Measurements from ENCODE around the gene DDX39B. TPM values are rescaled to one million over a fixed set of nuclear protein-coding genes. Genes with fewer than 3 reads are reported as not detected.

The DDX39B gene
- total RNA-seq, 1 experiment from 2014 or later, result 813 TPM

- H2AK5ac ChIP-seq (ENCODE audit: insufficient read length, low read length), result no peak overlapping the region
- no peak overlapping the region for H4K5ac ChIP-seq (ENCODE audit: insufficient read length, low read depth, low read length)
- TF ChIP-seq, protein P1, sequence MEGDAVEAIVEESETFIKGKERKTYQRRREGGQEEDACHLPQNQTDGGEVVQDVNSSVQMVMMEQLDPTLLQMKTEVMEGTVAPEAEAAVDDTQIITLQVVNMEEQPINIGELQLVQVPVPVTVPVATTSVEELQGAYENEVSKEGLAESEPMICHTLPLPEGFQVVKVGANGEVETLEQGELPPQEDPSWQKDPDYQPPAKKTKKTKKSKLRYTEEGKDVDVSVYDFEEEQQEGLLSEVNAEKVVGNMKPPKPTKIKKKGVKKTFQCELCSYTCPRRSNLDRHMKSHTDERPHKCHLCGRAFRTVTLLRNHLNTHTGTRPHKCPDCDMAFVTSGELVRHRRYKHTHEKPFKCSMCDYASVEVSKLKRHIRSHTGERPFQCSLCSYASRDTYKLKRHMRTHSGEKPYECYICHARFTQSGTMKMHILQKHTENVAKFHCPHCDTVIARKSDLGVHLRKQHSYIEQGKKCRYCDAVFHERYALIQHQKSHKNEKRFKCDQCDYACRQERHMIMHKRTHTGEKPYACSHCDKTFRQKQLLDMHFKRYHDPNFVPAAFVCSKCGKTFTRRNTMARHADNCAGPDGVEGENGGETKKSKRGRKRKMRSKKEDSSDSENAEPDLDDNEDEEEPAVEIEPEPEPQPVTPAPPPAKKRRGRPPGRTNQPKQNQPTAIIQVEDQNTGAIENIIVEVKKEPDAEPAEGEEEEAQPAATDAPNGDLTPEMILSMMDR (conservative IDR thresholded peaks at IDR 0.05), result no peak
- H3K79me2 ChIP-seq (ENCODE audit: insufficient read depth, low read length), result no peaks in the 10 kb centered on the region
- H2BK12ac ChIP-seq (ENCODE audit: insufficient read length, low read depth, low read length), result no peak overlapping the region
- no peak overlapping the region for H3K27ac ChIP-seq (ENCODE audit: insufficient read length, low read depth, low read length)
- H2BK20ac ChIP-seq (ENCODE audit: low read depth, low read length, poor library complexity, severe bottlenecking), result no peak overlapping the region
- no peaks in the 10 kb centered on the region for H3K36me3 Mint-ChIP-seq (ENCODE audit: insufficient read depth in 1 of 3, low read depth in 3 of 3)
- H3K4me3 Mint-ChIP-seq, result no peak overlapping the region
- no peaks in the 10 kb centered on the region for H4K20me1 ChIP-seq (ENCODE audit: control insufficient read depth, insufficient read depth, insufficient read length)
- no peak overlapping the region for H3T11ph ChIP-seq (ENCODE audit: low read length)
- no peak overlapping the region for H3K56ac ChIP-seq (ENCODE audit: insufficient read length, low read depth, low read length)
- no peak overlapping the region for H3K4ac ChIP-seq (ENCODE audit: low read depth, low read length)
- H3K27ac Mint-ChIP-seq, result no peak overlapping the region
- peaks cover 34 to 38% of the 10 kb centered on the region in 2 experiments for H3K4me1 Mint-ChIP-seq
- no peaks in the 10 kb centered on the region for H3K27me3 ChIP-seq (ENCODE audit: insufficient read depth, low read length)
- H3K23ac ChIP-seq (ENCODE audit: insufficient read length, low read depth, low read length), result no peak overlapping the region
- no peak overlapping the region for H3K9ac ChIP-seq (ENCODE audit: extremely low read depth, insufficient read length, low read length)
- no peak overlapping the region for H4K8ac ChIP-seq (replicated peaks; ENCODE audit: insufficient read length, low read depth, low read length)
- H3K9me3 ChIP-seq (ENCODE audit: control insufficient read depth, low read depth, low read length), result no peaks in the 10 kb centered on the region
- peaks cover 11% of the 10 kb centered on the region for H3K23me2 ChIP-seq (ENCODE audit: insufficient read length, low read depth, low read length, poor library complexity, severe bottlenecking)
- DNase-seq, result no peak
- no peaks in the 10 kb centered on the region for H3K79me1 ChIP-seq (ENCODE audit: insufficient read depth, low read depth, low read length, poor library complexity, severe bottlenecking)
- H3K9me3 Mint-ChIP-seq, result no peaks in the 10 kb centered on the region; a peak in 2 of 5 replicates
- no peak overlapping the region for H2BK5ac ChIP-seq (ENCODE audit: insufficient read length, low read length)
- peaks cover 2% of the 10 kb centered on the region; the same call in 1 of the 2 replicates for H3K4me1 ChIP-seq (ENCODE audit: insufficient read depth, low read length)
- H3K4me2 ChIP-seq (ENCODE audit: insufficient read depth, insufficient read length, low read length), result no peak overlapping the region
- WGBS (ENCODE audit: extremely low coverage, insufficient read length, low lambda C conversion rate), result no CpG with 5 or more reads among the region's 19 CpGs
- no peak overlapping the region for H3K14ac ChIP-seq (ENCODE audit: insufficient read depth, low read length)
- no peak overlapping the region for H3K18ac ChIP-seq (ENCODE audit: insufficient read length, low read depth, low read length)
- H2BK120ac ChIP-seq (ENCODE audit: low read depth, low read length, poor library complexity, severe bottlenecking), result no peak overlapping the region
- H2AFZ ChIP-seq (ENCODE audit: low read length), result no peak overlapping the region
- peaks cover 45% of the 10 kb centered on the region for H3K27me3 Mint-ChIP-seq (ENCODE audit: low read depth)
- no peak overlapping the region for H4K91ac ChIP-seq (ENCODE audit: insufficient read length, low read depth, low read length)
- no peak overlapping the region for H2BK15ac ChIP-seq (ENCODE audit: low read depth, low read length)
These were observed 35.2 kb upstream of the DDX39B start for GRCh38 chr6:31576897-31577578.
